RPMI7951 (cell line): ENCODE data around the gene CLDN8. TPM values are rescaled to one million over a fixed set of nuclear protein-coding genes. Genes with fewer than 3 reads are reported as not detected.

ENCODE experiments used
- DNase-seq: peaks from one replicate; pipeline ENCODE4 v3.0.0-alpha.2; 2012; ENCODE audit warnings: low read depth
- total RNA-seq: library from RNA; depleted of rRNA; stranded (reverse); fragments of >200 nt; shearing (Covaris generic); gene quantifications from 2 replicates; pipeline ENCODE4 v1.2.3, GENCODE V29; 2014; rRNA removed

CLDN8 gene
- not detected in 2 replicates for total RNA-seq

- no peak for DNase-seq
Observed at GRCh38 chr21:30216041-30216723, at the start of gene CLDN8. CLDN8 (minus strand) TSS chr21:30216097; CDS start chr21:30215925, 172 bp downstream.

GRCh38 chr21:30257773-30258172, 41.9 kb upstream of the CLDN8 start:
- DNase-seq, result peak; percentile 28

DNA sequence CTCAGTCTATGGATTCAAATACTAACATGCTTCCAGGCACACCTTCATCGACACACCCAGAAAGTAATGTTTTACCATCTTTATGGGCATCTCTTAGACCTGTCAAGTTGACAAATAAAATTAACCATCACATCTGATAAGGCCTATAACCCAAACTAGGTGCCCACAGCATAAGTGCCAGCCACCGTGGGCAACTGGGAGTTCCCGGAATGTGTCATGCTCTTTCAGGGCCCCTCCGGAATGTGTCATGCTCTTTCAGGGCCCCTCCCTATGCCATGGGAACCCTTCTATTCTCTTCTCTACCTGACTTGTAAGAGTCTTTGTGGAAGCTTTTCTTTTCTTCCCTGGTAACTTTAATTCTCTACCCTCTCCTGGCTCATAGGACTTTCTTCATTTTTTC, 40.2 kb upstream of the CLDN8 start:
- no peak for DNase-seq

DNA sequence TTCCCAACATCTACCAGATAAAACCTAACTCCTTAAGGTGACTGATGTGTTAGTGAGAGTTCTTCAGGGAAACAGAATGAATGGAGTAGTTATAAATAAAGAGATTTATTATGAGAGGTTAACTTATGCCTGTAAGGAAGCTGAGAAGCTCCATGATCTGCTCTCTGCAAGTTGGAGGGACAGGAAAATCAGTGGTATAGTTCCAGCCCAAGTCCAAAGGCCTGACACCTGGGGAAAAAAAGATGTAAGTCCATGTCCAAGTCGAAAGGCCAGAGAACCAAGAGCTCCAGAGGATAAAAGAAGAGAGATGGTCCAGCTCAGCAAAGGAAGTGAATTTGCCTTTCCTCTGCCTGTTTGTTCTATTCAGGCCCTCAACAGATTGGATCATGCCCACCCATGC, 39.8 kb upstream of the CLDN8 start:
- DNase-seq, result no peak

DNA sequence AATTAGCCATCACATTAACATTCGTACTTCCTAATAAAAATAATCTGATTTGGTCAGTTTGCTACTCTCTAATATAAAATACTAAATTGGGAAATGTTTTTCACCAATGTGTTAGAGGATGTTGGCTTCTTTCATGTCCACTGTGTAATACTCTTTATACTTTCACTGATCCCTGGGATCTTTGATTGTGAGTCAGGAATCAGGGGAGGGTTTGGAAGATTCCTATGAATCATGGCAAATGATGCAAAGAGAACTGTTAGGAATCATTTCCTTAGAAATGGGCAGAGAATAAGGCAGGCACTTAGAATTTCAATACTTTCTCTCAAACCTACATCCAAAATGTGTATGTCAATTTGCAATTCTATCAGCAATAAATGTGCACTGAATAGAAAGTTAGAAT, 35.9 kb upstream of the CLDN8 start:
- no peak for DNase-seq

- DNase-seq, result peak; percentile 13
Observed at GRCh38 chr21:30249936-30250335, 34.0 kb upstream of the CLDN8 start.

- DNase-seq, result no peak
Observed at GRCh38 chr21:30248844-30249243, 32.9 kb upstream of the CLDN8 start.

GRCh38 chr21:30245061-30245460, 29.2 kb upstream of the CLDN8 start:
- peak; percentile 3 for DNase-seq

DNA sequence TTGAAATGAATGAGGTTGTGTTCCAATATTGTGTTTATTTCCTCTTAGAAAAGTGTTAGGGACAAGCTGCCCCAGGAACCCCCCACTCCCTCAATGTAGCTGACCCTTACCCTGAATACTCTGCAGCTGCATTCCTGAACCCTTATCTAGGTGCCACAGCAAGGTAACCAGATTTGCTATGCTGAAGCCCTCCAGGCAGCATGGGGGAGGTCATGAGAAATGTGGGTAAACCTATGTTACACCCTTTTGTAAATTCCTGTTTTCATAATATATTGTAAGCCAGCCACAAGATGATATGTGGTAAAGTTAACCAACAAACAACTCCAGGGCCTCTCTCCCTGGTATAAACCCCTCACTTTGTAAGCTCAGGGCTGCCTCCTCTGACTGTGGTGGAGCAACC, 27.8 kb upstream of the CLDN8 start:
- DNase-seq, result no peak

DNA sequence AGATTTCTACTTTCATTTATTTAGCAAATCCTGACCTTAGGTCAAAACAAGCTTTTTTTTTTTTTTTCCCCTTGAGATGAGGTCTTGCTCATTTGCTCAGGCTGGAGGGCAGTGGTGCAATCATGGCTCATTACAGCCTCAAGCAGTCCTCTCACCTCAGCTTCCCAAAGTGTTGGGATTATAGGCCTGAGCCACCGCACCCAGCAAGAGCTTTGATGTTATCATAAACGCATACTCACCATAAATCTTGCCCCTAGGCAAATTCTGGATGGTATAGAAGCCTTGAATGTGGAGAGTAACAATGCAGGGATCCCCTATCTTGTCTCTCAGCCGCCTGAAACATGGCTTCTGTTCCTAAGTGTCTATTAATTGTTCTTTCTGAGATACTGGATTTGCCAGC, 24.8 kb upstream of the CLDN8 start:
- DNase-seq, result no peak

GRCh38 chr21:30238168-30238567, 22.3 kb upstream of the CLDN8 start:
- DNase-seq, result no peak

DNA sequence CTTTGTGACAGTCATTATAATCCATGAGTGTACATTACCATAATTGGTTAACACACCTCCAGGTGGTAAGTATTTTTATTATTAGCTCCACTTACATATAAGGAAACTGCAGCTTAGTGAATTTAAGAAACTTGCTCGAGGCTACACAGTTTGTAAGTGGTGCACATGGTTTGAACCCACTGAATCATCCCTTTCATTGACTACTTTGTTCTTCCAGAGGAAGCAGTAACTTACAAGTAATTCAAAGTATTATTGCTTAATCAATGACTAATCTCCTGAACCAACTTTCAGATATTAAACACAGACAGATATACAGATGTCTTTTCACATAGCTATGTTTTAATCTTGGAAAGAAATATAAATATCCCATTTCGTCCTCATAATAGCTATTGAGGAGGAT, 18.7 kb upstream of the CLDN8 start:
- peak; percentile 66 for DNase-seq

DNA sequence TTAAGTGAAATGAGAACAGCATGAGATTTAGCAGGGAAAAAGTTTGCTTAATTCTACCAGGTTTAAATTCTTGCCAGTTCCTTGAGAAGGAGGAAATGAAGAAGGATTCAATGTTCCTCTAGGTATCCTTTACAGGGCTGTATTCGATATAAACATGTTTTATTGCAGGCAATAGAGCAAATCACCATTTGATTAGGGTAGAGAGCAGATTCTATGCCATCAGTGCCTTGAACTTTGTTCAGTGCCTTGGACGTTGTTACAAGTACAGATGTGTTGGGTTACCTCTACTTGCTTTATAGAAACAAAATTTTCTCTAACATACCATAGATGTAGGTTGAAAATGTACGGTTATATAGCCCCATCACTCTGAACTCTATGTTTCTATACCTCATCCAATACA, 18.2 kb upstream of the CLDN8 start:
- DNase-seq, result no peak

DNA sequence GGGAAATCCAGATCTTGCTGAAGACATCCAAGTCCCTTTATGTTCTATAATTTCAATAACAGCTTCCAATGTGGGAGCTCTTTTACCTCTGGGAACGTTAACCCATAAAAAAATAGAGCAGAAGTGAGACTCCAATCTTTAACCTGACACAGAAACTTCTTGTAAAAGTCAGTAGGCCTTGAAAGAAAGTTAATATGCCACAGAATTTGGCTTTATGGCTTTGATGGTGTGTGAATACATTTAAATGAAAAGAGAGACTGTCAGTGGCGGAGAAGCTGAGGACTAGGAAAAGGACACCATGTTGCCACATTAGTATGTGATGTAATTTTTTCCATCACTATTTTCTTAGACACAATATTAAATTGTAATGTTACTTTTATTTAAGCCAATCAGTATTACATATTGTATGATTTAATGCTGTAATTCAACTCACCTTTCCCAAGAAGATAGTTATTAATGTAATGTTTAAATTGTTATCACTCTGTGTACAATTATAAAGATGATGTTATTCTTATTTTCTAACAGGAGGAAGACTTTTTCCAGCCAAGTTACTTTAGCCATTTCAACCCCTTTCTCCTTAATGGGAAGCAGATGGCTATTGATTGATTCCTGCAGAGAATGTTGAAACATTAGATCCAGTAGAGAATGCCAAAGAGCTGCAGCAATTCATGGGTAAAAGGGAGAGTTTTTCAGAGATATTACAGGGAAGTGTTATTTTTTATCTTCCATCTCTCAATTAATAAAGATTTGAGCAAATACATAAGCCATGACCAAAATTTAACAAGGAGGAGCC, 17.5 kb upstream of the CLDN8 start:
- DNase-seq, result peak; percentile 9

DNA sequence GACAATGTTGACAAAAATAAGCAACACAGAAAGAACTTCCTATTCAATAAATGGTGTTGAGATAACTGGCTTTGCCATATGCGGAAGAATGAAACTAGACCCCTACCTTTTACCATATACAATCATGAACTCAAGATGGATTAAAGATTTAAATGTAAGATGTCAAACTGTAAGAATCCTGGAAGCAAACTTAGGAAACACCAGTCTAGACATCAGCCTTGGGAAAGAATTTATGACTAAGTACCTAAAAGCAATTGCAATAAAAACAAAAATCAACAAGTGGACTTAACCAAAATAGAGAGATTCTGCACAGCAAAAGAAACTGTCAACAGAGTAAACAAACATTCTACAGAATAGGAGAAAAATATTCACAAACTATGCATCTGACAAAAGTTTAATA, 16.1 kb upstream of the CLDN8 start:
- DNase-seq, result no peak

GRCh38 chr21:30227633-30228404, 11.9 kb upstream of the CLDN8 start:
- DNase-seq, result peak; percentile 95

- DNase-seq, result no peak
Observed at GRCh38 chr21:30227128-30227527, 11.2 kb upstream of the CLDN8 start.

DNA sequence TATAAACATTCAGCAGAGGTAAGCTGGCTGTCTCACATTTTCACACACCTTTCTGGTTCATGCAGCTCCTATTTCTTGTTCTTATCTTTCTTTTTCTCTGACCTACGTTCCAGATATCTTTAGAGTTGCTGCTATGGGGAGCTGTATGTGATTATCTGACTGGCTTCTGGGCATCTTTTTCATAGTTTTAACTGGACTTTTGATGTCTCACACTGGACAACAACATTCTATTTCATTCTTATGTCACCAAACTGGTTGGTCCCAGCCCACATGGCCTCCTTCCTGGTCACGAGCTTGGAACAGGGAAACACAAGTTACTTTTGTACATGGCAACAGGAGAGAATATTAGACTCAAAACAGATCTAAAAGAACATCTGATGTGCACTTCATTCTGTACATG, 7.7 kb upstream of the CLDN8 start:
- DNase-seq, result no peak

DNA sequence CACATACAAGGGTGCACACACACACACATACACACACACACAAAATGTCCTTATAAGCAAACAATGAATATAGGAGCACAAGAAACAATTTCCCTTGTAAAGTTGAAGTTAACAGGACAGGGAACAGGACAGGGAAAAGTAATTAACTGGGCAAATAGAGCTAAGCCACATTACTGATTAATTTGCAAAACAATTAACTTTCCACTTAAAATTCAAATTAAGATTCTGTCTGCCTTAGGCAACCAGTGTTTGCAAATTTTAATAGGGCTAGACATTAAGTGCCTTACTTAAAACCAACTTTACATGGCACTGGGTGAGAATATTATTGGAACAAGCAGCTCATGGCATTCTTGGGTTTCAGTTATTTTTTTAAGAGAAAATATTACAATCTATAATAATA, 6.8 kb upstream of the CLDN8 start:
- no peak for DNase-seq

DNA sequence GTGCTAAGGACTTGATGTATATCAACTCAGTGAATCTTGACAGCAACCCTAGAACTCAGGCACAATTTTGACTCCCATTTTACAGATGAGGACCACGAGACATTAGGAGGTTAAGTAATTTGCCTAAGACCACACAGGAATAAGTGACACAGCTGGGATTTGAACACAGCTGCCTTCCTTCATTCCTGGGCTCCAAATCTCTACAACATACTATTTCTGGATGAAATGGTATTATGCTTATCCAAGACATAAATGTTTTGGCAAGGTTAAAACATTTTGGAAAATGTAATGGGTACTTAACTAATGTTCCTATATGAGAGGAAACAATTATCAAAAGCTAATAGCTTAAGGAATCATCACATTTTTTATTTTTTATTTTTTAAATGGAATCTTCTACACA, 4.8 kb downstream of the CLDN8 start:
- no peak for DNase-seq

GRCh38 chr21:30209601-30210000, 6.3 kb downstream of the CLDN8 start:
- DNase-seq, result peak; percentile 13

DNA sequence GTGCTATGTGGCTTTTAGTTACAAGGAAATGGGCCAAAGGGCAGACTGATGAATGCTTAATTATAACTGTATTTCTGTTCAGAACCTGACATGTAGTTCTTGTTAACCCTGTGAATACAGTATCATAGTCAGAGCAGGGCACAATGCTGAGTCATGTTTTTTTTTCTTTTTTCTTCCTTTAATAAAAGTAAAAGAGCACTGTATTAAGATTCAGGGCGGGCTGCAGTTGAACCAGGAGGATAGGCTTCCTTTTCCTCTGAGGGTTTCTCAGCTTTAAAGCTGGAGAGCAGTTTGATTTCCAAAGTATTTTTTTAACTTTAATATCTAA, 8.7 kb downstream of the CLDN8 start:
- DNase-seq, result no peak
